Cardiac muscle cell (in vitro differentiated cells and primary cell): ENCODE results near the gene CD207. TPM values are rescaled to one million over a fixed set of nuclear protein-coding genes. Genes with fewer than 3 reads are reported as not detected.
"Not testable (repeated sequence)": the region's sequence is repeated elsewhere in the genome, so short reads cannot be mapped to it uniquely, and the experiment has no call there.

Source experiments
- DNase-seq, 2 donors: peaks; one replicate each; pipeline versions ENCODE4 v3.0.0 to v3.0.0-alpha.2; 2010 to 2017; ENCODE audit warnings: low read depth in 1 of 2, low spot score in 1 of 2
- H3K27ac ChIP-seq: fragments of 200-600 bp; sonication (generic); 2 replicates; pipeline ENCODE4 v1.5.1; 2016
- H3K27me3 ChIP-seq: fragments of 200-600 bp; sonication (generic); 2 replicates; pipeline ENCODE4 v1.6.0; 2016; ENCODE audit warnings: control low read depth
- H3K36me3 ChIP-seq: fragments of 200-600 bp; sonication (generic); 2 replicates; pipeline ENCODE4 v1.5.1; 2016; ENCODE audit warnings: control low read depth
- H3K4me1 ChIP-seq: fragments of 200-600 bp; sonication (generic); 2 replicates; pipeline ENCODE4 v1.8.1; 2017; ENCODE audit warnings: low read depth, mild to moderate bottlenecking, mixed run types
- H3K4me3 ChIP-seq: fragments of 200-600 bp; sonication (generic); 2 replicates; pipeline ENCODE4 v1.5.1; 2016; ENCODE audit warnings: mild to moderate bottlenecking
- H3K9me3 ChIP-seq: fragments of 200-600 bp; sonication (generic); 2 replicates; pipeline ENCODE4 v1.5.1; 2017; ENCODE audit warnings: low read depth, mild to moderate bottlenecking, control low read depth
- polyA plus RNA-seq: library from polyadenylated mRNA; unstranded; fragments of >200 nt; fragmentation: Nextera tagmentation; extraction: Ambion mirVana; gene quantifications from 2 replicates; pipeline ENCODE4 v1.2.1, GENCODE V29; 2016
- total RNA-seq: library from RNA; depleted of rRNA; stranded (reverse); fragments of >200 nt; gene quantifications from 2 replicates; pipeline ENCODE4 v1.2.3, GENCODE V29; 2016
- TF ChIP-seq, protein P1 (sequence below): IDR thresholded peaks from 2 replicates; pipeline ENCODE4 v1.5.1; 2012; ENCODE audit warnings: low read depth, mild to moderate bottlenecking, low read length

Gene CD207
- total and polyA plus RNA-seq, 2 experiments from 2014 or later = not detected

- H3K27ac ChIP-seq = no peak overlapping the region
- TF ChIP-seq, protein P1, sequence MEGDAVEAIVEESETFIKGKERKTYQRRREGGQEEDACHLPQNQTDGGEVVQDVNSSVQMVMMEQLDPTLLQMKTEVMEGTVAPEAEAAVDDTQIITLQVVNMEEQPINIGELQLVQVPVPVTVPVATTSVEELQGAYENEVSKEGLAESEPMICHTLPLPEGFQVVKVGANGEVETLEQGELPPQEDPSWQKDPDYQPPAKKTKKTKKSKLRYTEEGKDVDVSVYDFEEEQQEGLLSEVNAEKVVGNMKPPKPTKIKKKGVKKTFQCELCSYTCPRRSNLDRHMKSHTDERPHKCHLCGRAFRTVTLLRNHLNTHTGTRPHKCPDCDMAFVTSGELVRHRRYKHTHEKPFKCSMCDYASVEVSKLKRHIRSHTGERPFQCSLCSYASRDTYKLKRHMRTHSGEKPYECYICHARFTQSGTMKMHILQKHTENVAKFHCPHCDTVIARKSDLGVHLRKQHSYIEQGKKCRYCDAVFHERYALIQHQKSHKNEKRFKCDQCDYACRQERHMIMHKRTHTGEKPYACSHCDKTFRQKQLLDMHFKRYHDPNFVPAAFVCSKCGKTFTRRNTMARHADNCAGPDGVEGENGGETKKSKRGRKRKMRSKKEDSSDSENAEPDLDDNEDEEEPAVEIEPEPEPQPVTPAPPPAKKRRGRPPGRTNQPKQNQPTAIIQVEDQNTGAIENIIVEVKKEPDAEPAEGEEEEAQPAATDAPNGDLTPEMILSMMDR = no peak
- peaks cover 4% of the 10 kb centered on the region for H3K27me3 ChIP-seq
- peaks cover 4% of the 10 kb centered on the region for H3K4me1 ChIP-seq
- no peaks in the 10 kb centered on the region for H3K36me3 ChIP-seq
- H3K4me3 ChIP-seq = no peak overlapping the region
- no peaks in the 10 kb centered on the region for H3K9me3 ChIP-seq
- no peak for DNase-seq
Observed at GRCh38 chr2:70799706-70800105, 35.9 kb downstream of the CD207 start.

DNA sequence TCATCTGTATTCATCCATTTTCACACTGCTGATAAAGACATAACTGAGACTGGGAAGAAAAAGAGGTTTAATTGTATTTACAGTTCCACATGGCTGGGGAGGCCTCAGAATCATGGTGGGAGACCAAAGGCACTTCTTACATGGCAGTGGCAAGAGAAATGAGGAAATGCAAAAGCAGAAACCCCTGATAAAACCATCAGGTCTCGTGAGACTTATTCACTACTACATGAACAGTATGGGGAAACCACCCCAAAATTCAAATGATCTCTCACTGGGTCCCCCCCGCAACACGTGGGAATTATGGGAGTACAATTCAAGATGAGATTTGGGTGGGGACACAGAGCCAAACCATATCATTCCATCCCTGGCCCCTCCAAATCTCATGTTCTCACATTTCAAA lies 37.6 kb downstream of the CD207 start:
- peaks cover 20% of the 10 kb centered on the region for H3K27me3 ChIP-seq
- not testable (repeated sequence) for H3K9me3 ChIP-seq, DNase-seq, H3K4me1 ChIP-seq, H3K4me3 ChIP-seq, H3K36me3 ChIP-seq, H3K27ac ChIP-seq

- Histone ChIP-seq H3K27me3 (peaks cover 24% of the 10 kb centered on the region), H3K27ac (no peak overlapping the region), H3K9me3 (no peaks in the 10 kb centered on the region), H3K36me3 (no peaks in the 10 kb centered on the region), H3K4me3 (no peak overlapping the region), H3K4me1 (peaks cover 4% of the 10 kb centered on the region)
- TF ChIP-seq, protein P1 = no peak
- DNase-seq = no peak
Observed at GRCh38 chr2:70797506-70797905, 38.1 kb downstream of the CD207 start.

DNA sequence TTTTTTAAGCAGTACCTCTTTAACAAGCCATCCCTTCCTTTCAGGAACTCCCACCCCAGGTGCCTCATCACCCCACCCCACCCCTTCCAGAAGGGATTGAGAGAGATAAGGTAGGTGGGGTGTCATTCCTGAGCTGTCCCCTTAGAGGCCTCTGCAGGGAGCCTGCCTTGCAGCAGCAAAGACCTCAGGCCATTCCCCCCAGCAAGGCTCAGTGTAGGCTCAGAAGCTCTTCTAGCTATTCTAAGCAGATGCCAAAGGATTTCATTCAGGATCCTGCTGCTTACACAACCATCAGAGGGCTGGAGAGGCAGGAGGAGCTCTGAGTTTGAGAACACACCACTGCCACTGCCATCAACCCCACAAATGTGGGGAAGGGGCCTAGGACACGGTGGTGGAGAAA lies 39.4 kb downstream of the CD207 start:
- peaks cover 4% of the 10 kb centered on the region for H3K4me1 ChIP-seq
- peaks cover 37% of the 10 kb centered on the region for H3K27me3 ChIP-seq
- no peaks in the 10 kb centered on the region for H3K9me3 ChIP-seq
- H3K36me3 ChIP-seq = no peaks in the 10 kb centered on the region
- TF ChIP-seq, protein P1 = no peak
- H3K4me3 ChIP-seq = no peak overlapping the region
- H3K27ac ChIP-seq = no peak overlapping the region
- no peak for DNase-seq

GRCh38 chr2:70795164-70795995 lies 40.2 kb downstream of the CD207 start:
- Histone ChIP-seq H3K4me1 (peaks cover 4% of the 10 kb centered on the region), H3K4me3 (no peak overlapping the region), H3K9me3 (no peaks in the 10 kb centered on the region), H3K36me3 (no peaks in the 10 kb centered on the region), H3K27me3 (peaks cover 46% of the 10 kb centered on the region), H3K27ac (no peak overlapping the region)
- no peak for DNase-seq
- TF ChIP-seq, protein P1 = no peak

GRCh38 chr2:70793450-70793849 lies 42.2 kb downstream of the CD207 start:
- peaks cover 8% of the 10 kb centered on the region for H3K4me1 ChIP-seq
- no peak overlapping the region for H3K4me3 ChIP-seq
- TF ChIP-seq, protein P1 = no peak
- no peak for DNase-seq
- no peak overlapping the region for H3K27ac ChIP-seq
- H3K36me3 ChIP-seq = no peaks in the 10 kb centered on the region
- no peaks in the 10 kb centered on the region for H3K9me3 ChIP-seq
- peaks cover 65% of the 10 kb centered on the region for H3K27me3 ChIP-seq
